ENCODE data around the gene DMTF1.

- TF ChIP-seq CTCF (conservative IDR thresholded peaks at IDR 0.05; ENCODE audit: low read depth, low read length) (no peak), MAFK (IDR thresholded peaks at IDR 0.05; ENCODE audit: low read depth, low read length) (no peak)
These were observed 46.9 kb upstream of the DMTF1 start for GRCh38 chr7:87105401-87105800.

All from IMR-90 (cell line).